HEK293 (cell line): ENCODE results near the gene TAOK3.

Experiments used
- CTCF ChIP-seq: fragments of 450-650 bp; formaldehyde crosslinking; IDR thresholded peaks from 2 replicates; pipeline ENCODE4 v1.5.1; 2016; ENCODE audit warnings: missing biosample characterization, missing genetic modification characterization
- ZEB2 ChIP-seq: fragments of 450-650 bp; formaldehyde crosslinking; IDR thresholded peaks from 2 replicates; pipeline ENCODE4 v1.5.1; 2016; ENCODE audit warnings: missing biosample characterization, missing genetic modification characterization
- ZNF121 ChIP-seq: fragments of 450-650 bp; formaldehyde crosslinking; IDR thresholded peaks from 2 replicates; pipeline ENCODE4 v1.5.1; 2016; ENCODE audit warnings: missing biosample characterization, missing genetic modification characterization
- ZNF280C ChIP-seq: fragments of 450-650 bp; formaldehyde crosslinking; IDR thresholded peaks from 2 replicates; pipeline ENCODE4 v1.5.1; 2016; ENCODE audit warnings: missing biosample characterization, missing genetic modification characterization
- ZNF354C ChIP-seq: fragments of 450-650 bp; formaldehyde crosslinking; IDR thresholded peaks from 2 replicates; pipeline ENCODE4 v1.5.1; 2016; ENCODE audit warnings: missing biosample characterization, missing genetic modification characterization, low read depth, borderline replicate concordance
- ZNF394 ChIP-seq: fragments of 450-650 bp; formaldehyde crosslinking; IDR thresholded peaks from 2 replicates; pipeline ENCODE4 v1.5.1; 2016; ENCODE audit warnings: missing biosample characterization, missing genetic modification characterization, mild to moderate bottlenecking, moderate library complexity, borderline replicate concordance
- ZNF501 ChIP-seq: fragments of 450-650 bp; formaldehyde crosslinking; IDR thresholded peaks from 2 replicates; pipeline ENCODE4 v1.5.1; 2016; ENCODE audit warnings: missing biosample characterization, missing genetic modification characterization
- ZNF510 ChIP-seq: fragments of 450-650 bp; formaldehyde crosslinking; IDR thresholded peaks from 2 replicates; pipeline ENCODE4 v1.5.1; 2018; ENCODE audit warnings: mild to moderate bottlenecking, missing genetic modification characterization, missing biosample characterization; ENCODE audit not compliant: insufficient replicate concordance
- ZNF529 ChIP-seq: fragments of 450-650 bp; formaldehyde crosslinking; IDR thresholded peaks from 2 replicates; pipeline ENCODE4 v1.5.1; 2017; ENCODE audit warnings: missing genetic modification characterization, missing biosample characterization; ENCODE audit not compliant: insufficient replicate concordance
- ZNF747 ChIP-seq: fragments of 450-650 bp; formaldehyde crosslinking; IDR thresholded peaks from 2 replicates; pipeline ENCODE4 v1.5.1; 2016; ENCODE audit warnings: missing biosample characterization, missing genetic modification characterization
- ZSCAN16 ChIP-seq: fragments of 450-650 bp; formaldehyde crosslinking; IDR thresholded peaks from 2 replicates; pipeline ENCODE4 v1.5.1; 2016; ENCODE audit warnings: missing biosample characterization, missing genetic modification characterization
- TF ChIP-seq, protein P1 (sequence below): sonication (generic); formaldehyde crosslinking; IDR thresholded peaks from 2 replicates; pipeline ENCODE4 v1.8.1; 2022; ENCODE audit warnings: mild to moderate bottlenecking, moderate library complexity, missing genetic modification reagents

DNA sequence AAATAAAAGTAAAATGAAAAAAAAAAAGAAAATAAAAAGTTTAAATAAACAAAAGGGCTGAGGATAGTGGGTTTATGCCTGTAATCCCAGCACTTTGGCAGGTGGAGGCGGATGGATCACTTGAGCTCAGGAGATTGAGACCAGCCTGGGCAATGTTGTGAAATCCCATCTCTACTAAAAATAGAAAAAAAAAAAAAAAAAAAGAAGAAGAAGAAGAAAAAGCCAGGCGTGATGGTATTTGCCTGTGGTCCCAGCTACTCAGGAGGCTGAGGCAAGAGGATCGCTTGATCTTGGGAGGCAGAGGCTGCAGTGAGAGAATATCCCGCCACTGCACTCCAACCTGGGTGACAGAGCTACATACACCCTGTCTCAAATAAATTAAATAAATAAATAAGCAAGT lies 3.9 kb downstream of the TAOK3 start:
- TF ChIP-seq ZNF121 (tag by site-specific recombination), result no peak
- TF ChIP-seq, protein P1, sequence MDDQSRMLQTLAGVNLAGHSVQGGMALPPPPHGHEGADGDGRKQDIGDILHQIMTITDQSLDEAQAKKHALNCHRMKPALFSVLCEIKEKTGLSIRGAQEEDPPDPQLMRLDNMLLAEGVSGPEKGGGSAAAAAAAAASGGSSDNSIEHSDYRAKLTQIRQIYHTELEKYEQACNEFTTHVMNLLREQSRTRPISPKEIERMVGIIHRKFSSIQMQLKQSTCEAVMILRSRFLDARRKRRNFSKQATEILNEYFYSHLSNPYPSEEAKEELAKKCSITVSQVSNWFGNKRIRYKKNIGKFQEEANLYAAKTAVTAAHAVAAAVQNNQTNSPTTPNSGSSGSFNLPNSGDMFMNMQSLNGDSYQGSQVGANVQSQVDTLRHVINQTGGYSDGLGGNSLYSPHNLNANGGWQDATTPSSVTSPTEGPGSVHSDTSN, result no peak
- no peak for TF ChIP-seq CTCF (tag by site-specific recombination)
- TF ChIP-seq ZNF280C (tag by site-specific recombination), result no peak
- no peak for TF ChIP-seq ZNF394 (tag by site-specific recombination)
- no peak for TF ChIP-seq ZNF529
- no peak for TF ChIP-seq ZNF510 (tag by site-specific recombination)
- no peak for TF ChIP-seq ZNF354C (tag by site-specific recombination)
- no peak for TF ChIP-seq ZNF501
- no peak for TF ChIP-seq ZSCAN16
- no peak for TF ChIP-seq ZEB2 (tag by site-specific recombination)
- no peak for TF ChIP-seq ZNF747 (tag by site-specific recombination)
